GM10266 (cell line): ENCODE data around the gene GPR142.

ENCODE experiments used
- DNase-seq: peaks from one replicate; pipeline ENCODE4 v3.0.0; 2012; ENCODE audit errors: extremely low spot score
- CTCF ChIP-seq: IDR thresholded peaks from 2 replicates; pipeline ENCODE4 v1.5.1; 2012; ENCODE audit warnings: mild to moderate bottlenecking, low read depth; ENCODE audit not compliant: control insufficient read depth, insufficient read depth; ENCODE audit errors: missing control alignments

The GPR142 gene

GRCh38 chr17:74380086-74380958, 13.0 kb downstream of the GPR142 start:
- no peak for DNase-seq
- TF ChIP-seq CTCF = no peak

GRCh38 chr17:74380959-74381808, 13.9 kb downstream of the GPR142 start:
- TF ChIP-seq CTCF = no peak
- DNase-seq = no peak

GRCh38 chr17:74383141-74383540, 15.8 kb downstream of the GPR142 start:
- no peak for TF ChIP-seq CTCF
- no peak for DNase-seq

GRCh38 chr17:74385201-74385600, 17.9 kb downstream of the GPR142 start:
- TF ChIP-seq CTCF = no peak

GRCh38 chr17:74386386-74386785, 19.1 kb downstream of the GPR142 start:
- no peak for TF ChIP-seq CTCF
- DNase-seq = no peak

More at GRCh38 chr17:74385201-74385600, 17.9 kb downstream of the GPR142 start:
- DNase-seq = no peak

- no peak for TF ChIP-seq CTCF
- no peak for DNase-seq
Measured at GRCh38 chr17:74387365-74388218, 20.3 kb downstream of the GPR142 start.
